GM12891 (cell line): ENCODE results near the gene SRP19.

ENCODE experiments used
- POLR2A ChIP-seq: IDR thresholded peaks from 2 replicates; pipeline ENCODE4 v1.6.1; 2011; ENCODE audit warnings: low read depth, low read length, control low read depth
- POLR2AphosphoS5 ChIP-seq: IDR thresholded peaks from 2 replicates; pipeline ENCODE4 v1.6.1; 2011; ENCODE audit warnings: low read depth, low read length, control low read depth
- SPI1 ChIP-seq: IDR thresholded peaks from 2 replicates; pipeline ENCODE4 v1.6.1; 2011; ENCODE audit warnings: low read depth, low read length, control low read depth

DNA sequence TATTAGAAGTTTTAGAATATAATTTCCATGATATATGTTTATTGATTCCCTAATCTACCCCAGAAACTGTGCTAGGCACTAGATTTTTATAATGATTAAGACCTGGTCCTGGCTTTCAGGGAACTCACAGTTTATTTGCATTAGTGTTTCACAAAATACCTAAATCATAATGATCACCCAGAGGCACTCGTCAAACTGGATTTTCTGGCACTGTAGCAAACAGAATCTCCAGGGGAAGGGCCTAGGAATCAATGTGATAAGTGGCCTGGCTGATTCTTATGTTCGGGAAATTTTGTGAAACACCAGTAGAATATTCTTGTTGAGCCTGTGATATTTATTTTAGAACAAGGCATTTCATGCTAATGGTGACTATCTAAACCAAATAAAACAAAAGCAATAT lies 37.4 kb upstream of the SRP19 start:
- TF ChIP-seq POLR2A (no peak), SPI1 (no peak), POLR2AphosphoS5 (no peak)
